Esophagus squamous epithelium (tissue), 4 donors: Measurements from ENCODE around the gene MACO1.

ENCODE experiments used
- POLR2A ChIP-seq, 4 donors: fragments of 450-650 bp; IDR thresholded peaks; one replicate each; pipeline ENCODE4 v1.6.1; 2017; ENCODE audit warnings: antibody characterized with exemption in 4 of 4, mild to moderate bottlenecking in 4 of 4, moderate library complexity in 3 of 4
- TF ChIP-seq, protein P1 (sequence below), 6 experiments: fragments of 450-650 bp in 4 of 6; fragments of 200-600 bp in 2 of 6; sonication (generic) in 2 of 6; IDR thresholded peaks; one replicate each; pipeline ENCODE4 v1.5.1; 2016 to 2019; ENCODE audit warnings: antibody characterized with exemption in 6 of 6, mild to moderate bottlenecking in 4 of 6, moderate library complexity in 4 of 6

DNA sequence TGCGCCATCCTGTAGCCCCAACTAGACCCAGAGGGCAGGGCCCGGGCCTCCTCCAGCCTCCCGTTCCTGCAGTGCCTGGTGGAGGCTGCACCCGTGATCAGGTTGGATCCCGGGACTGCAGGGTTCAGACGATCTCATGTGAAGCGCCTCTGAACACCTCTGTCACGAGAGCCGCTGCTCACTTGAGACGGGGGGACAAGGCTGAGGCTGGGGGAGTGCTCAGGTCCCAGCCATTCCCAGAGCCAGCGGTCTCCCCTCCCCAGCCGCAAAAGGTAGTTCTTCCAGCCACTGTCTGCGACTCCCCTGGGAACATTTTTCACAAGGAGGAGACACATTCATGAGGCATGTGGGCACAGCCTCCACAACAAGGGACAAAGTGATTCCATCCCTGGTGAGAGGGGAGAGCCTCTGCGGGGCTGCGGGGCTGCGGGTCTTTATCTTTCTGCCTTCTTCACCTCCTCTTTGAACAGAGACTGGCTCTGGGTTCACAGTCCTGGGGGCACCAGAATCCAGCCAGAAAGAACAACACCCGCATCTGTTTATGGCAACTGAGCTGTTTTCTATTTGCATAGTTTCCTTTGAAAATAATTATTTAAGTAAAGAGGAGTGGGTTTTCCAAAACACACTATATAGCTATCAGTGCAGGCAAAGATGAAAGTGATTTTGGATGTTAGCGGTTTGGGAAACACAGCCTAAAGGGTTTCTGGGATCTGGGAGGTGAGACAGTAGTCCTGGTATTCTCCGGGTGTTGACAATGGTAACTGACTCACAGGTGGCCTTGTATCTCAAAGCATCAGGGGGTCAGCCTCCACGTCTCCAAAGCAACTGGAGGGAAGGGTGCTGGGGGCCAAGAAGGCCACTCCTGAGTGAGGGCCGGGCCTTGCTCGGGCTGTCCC is 99.7 kb downstream of the MACO1 start:
- TF ChIP-seq, protein P1, sequence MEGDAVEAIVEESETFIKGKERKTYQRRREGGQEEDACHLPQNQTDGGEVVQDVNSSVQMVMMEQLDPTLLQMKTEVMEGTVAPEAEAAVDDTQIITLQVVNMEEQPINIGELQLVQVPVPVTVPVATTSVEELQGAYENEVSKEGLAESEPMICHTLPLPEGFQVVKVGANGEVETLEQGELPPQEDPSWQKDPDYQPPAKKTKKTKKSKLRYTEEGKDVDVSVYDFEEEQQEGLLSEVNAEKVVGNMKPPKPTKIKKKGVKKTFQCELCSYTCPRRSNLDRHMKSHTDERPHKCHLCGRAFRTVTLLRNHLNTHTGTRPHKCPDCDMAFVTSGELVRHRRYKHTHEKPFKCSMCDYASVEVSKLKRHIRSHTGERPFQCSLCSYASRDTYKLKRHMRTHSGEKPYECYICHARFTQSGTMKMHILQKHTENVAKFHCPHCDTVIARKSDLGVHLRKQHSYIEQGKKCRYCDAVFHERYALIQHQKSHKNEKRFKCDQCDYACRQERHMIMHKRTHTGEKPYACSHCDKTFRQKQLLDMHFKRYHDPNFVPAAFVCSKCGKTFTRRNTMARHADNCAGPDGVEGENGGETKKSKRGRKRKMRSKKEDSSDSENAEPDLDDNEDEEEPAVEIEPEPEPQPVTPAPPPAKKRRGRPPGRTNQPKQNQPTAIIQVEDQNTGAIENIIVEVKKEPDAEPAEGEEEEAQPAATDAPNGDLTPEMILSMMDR (IDR thresholded peaks at IDR 0.05): no peak
- TF ChIP-seq POLR2A (IDR thresholded peaks at IDR 0.05): no peak
